Measurements from ENCODE around the gene RAB1B.

RAB1B gene

DNA sequence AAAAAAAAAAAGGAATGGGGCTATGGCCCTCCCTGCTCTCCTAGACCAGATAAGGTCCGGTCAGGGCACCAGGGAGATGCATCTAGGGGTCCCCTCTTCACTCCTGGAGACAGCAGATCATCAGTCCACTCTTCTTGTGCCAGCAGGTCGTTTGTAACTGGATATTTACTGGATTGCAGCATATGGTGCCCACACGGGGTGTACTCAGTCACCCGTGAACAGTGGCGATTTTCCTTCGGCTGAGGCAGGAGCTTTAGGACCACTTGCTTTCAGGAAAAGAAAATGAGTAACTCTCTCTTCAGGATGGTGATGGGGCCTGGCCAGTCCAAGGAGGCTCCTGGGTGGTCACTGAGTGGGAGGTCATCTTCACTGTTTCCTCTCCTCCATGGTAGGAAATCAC, 38.3 kb upstream of the RAB1B start:
- no peak for DNase-seq (ENCODE audit: low read depth in 2 of 2)
- TF ChIP-seq, protein P1, sequence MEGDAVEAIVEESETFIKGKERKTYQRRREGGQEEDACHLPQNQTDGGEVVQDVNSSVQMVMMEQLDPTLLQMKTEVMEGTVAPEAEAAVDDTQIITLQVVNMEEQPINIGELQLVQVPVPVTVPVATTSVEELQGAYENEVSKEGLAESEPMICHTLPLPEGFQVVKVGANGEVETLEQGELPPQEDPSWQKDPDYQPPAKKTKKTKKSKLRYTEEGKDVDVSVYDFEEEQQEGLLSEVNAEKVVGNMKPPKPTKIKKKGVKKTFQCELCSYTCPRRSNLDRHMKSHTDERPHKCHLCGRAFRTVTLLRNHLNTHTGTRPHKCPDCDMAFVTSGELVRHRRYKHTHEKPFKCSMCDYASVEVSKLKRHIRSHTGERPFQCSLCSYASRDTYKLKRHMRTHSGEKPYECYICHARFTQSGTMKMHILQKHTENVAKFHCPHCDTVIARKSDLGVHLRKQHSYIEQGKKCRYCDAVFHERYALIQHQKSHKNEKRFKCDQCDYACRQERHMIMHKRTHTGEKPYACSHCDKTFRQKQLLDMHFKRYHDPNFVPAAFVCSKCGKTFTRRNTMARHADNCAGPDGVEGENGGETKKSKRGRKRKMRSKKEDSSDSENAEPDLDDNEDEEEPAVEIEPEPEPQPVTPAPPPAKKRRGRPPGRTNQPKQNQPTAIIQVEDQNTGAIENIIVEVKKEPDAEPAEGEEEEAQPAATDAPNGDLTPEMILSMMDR (IDR thresholded peaks at IDR 0.05; ENCODE audit: low read depth, low read length) = no peak
- no peak overlapping the region for H3K4me3 ChIP-seq (replicated peaks in 1 of 2; ENCODE audit: low read depth in 2 of 2, low read length in 2 of 2)

DNA sequence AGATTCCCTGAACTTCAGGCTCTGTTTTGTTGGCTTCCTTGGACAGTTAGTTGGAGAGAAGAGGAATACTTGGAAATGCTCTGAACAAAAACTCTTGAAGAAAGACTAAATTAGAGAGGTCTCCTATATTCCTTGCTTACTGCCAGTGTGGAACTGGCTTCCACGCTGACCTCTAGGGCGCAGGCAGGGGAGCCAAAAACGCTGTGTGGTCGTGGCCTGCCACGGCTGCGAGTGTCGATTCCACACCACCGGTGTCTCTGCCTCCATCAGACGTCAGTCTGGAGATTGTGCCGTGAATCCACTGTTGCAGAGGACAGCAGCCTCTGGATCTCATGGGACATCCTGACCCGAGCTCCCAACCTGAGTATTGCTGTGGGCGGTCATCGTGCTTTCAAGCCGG, 37.5 kb upstream of the RAB1B start:
- H3K4me3 ChIP-seq (replicated peaks in 1 of 2; ENCODE audit: low read depth in 2 of 2, low read length in 2 of 2) = no peak overlapping the region
- no peak for DNase-seq (ENCODE audit: low read depth in 2 of 2)
- TF ChIP-seq, protein P1 (IDR thresholded peaks at IDR 0.05; ENCODE audit: low read depth, low read length) = no peak

DNA sequence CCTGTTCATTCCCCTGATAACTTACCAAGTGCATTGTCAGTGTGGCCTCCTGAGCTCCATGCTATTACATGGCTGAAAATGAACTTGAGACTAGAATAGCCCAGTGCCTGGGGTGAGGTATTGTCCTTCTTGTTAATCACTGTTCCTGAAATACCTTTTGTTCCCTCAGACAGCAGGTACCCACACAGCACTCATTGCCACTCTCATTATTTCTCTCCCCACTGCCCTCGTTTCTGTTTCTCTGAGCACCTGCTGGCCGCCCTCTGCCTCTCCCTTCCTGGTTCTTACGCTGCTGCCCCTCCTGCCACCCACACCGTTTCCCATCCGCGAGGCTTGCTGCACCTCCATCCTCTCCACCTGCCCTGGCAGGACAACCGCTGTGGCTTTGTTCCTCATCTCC, 36.9 kb upstream of the RAB1B start:
- no peak for DNase-seq (ENCODE audit: low read depth in 2 of 2)
- TF ChIP-seq, protein P1 (IDR thresholded peaks at IDR 0.05; ENCODE audit: low read depth, low read length) = no peak
- H3K4me3 ChIP-seq (replicated peaks in 1 of 2; ENCODE audit: low read depth in 2 of 2, low read length in 2 of 2) = no peak overlapping the region

DNA sequence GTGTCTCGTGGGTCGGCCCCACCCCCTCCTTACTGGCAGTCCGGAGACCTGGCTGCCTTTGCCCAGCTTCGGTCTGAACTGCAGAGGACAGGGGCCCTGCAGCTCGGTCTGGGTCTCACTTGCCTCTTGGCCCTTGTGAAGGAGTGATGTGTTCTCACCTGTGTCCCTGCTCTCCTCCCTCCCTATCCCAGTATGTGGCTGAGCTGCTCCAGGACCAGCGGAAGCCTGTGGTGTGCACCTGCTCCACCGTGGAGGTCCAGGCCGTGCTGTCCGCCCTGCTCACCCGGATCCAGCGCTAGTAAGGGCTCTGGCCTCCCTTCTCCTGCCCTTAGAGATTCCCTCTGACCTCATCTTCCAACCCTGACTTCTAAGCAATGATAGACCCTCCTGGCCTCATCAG, 35.7 kb upstream of the RAB1B start:
- TF ChIP-seq, protein P1 (IDR thresholded peaks at IDR 0.05; ENCODE audit: low read depth, low read length) = no peak
- H3K4me3 ChIP-seq (replicated peaks in 1 of 2; ENCODE audit: low read depth in 2 of 2, low read length in 2 of 2) = no peak overlapping the region
- DNase-seq (ENCODE audit: low read depth in 2 of 2) = no peak

GRCh38 chr11:66233301-66233700, 35.1 kb upstream of the RAB1B start:
- no peak overlapping the region for H3K4me3 ChIP-seq (replicated peaks in 1 of 2; ENCODE audit: low read depth in 2 of 2, low read length in 2 of 2)
- TF ChIP-seq, protein P1 (IDR thresholded peaks at IDR 0.05; ENCODE audit: low read depth, low read length) = no peak
- no peak for DNase-seq (ENCODE audit: low read depth in 2 of 2)

DNA sequence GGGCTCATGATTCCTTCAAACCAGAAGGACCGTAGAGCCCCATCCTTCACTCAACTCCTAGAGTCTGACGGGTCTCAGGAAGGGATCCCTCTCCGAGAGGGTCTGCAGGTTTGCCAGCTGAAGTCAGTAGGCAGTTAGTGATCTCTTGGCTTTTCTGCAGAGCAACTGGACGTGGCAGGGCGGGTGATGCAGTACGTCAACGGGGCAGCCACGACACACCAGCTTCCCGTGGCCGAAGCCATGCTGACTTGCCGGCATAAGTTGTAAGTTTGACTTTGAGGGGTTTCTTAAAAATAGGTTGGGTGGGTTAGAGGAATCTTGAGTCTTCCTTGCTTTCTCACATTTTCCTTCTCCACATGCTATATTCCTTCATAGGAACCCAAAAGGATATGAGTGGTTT, 33.3 kb upstream of the RAB1B start:
- H3K4me3 ChIP-seq (replicated peaks in 1 of 2; ENCODE audit: low read depth in 2 of 2, low read length in 2 of 2) = no peak overlapping the region
- no peak for DNase-seq (ENCODE audit: low read depth in 2 of 2)
- TF ChIP-seq, protein P1 (IDR thresholded peaks at IDR 0.05; ENCODE audit: low read depth, low read length) = no peak

- no peak for DNase-seq (ENCODE audit: low read depth in 2 of 2)
- no peak overlapping the region for H3K4me3 ChIP-seq (replicated peaks in 1 of 2; ENCODE audit: low read depth in 2 of 2, low read length in 2 of 2)
- TF ChIP-seq, protein P1 (IDR thresholded peaks at IDR 0.05; ENCODE audit: low read depth, low read length) = no peak
Observed at GRCh38 chr11:66237867-66238266, 30.6 kb upstream of the RAB1B start.
